Measurements from ENCODE around the gene DNAJA3.

DNA sequence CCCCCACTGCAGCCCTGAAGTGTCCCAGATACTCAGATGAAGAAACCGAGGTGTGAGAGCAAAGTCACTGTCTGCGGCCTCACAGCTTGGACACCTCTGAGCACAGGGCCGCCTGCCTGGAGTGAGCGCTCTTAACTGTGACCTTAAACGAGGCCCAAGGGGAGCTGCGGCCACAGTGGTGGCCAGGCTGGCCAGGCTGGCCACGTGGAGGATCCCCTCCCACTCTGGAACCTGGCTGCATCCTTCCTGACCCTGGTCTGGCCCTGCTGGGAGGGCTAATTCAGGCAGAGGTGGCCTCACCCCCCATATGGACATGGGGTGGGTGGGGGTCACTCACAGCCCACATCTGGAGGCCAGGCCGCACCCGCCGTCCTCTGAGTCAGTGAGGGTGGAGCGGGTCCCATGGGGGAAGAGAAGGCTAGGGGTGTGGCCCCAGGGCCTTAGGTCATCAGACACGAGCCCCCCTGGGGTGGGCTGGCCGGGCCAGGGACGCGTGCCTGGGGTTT lies 47.5 kb upstream of the DNAJA3 start:
- TF ChIP-seq, protein P1, sequence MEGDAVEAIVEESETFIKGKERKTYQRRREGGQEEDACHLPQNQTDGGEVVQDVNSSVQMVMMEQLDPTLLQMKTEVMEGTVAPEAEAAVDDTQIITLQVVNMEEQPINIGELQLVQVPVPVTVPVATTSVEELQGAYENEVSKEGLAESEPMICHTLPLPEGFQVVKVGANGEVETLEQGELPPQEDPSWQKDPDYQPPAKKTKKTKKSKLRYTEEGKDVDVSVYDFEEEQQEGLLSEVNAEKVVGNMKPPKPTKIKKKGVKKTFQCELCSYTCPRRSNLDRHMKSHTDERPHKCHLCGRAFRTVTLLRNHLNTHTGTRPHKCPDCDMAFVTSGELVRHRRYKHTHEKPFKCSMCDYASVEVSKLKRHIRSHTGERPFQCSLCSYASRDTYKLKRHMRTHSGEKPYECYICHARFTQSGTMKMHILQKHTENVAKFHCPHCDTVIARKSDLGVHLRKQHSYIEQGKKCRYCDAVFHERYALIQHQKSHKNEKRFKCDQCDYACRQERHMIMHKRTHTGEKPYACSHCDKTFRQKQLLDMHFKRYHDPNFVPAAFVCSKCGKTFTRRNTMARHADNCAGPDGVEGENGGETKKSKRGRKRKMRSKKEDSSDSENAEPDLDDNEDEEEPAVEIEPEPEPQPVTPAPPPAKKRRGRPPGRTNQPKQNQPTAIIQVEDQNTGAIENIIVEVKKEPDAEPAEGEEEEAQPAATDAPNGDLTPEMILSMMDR (IDR thresholded peaks at IDR 0.05), result no peak
- TF ChIP-seq POLR2A (IDR thresholded peaks at IDR 0.05), result no peak
